ENCODE measurements around the gene GNL1.

Gene GNL1, protein sequence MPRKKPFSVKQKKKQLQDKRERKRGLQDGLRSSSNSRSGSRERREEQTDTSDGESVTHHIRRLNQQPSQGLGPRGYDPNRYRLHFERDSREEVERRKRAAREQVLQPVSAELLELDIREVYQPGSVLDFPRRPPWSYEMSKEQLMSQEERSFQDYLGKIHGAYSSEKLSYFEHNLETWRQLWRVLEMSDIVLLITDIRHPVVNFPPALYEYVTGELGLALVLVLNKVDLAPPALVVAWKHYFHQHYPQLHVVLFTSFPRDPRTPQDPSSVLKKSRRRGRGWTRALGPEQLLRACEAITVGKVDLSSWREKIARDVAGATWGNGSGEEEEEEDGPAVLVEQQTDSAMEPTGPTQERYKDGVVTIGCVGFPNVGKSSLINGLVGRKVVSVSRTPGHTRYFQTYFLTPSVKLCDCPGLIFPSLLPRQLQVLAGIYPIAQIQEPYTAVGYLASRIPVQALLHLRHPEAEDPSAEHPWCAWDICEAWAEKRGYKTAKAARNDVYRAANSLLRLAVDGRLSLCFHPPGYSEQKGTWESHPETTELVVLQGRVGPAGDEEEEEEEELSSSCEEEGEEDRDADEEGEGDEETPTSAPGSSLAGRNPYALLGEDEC

DNA sequence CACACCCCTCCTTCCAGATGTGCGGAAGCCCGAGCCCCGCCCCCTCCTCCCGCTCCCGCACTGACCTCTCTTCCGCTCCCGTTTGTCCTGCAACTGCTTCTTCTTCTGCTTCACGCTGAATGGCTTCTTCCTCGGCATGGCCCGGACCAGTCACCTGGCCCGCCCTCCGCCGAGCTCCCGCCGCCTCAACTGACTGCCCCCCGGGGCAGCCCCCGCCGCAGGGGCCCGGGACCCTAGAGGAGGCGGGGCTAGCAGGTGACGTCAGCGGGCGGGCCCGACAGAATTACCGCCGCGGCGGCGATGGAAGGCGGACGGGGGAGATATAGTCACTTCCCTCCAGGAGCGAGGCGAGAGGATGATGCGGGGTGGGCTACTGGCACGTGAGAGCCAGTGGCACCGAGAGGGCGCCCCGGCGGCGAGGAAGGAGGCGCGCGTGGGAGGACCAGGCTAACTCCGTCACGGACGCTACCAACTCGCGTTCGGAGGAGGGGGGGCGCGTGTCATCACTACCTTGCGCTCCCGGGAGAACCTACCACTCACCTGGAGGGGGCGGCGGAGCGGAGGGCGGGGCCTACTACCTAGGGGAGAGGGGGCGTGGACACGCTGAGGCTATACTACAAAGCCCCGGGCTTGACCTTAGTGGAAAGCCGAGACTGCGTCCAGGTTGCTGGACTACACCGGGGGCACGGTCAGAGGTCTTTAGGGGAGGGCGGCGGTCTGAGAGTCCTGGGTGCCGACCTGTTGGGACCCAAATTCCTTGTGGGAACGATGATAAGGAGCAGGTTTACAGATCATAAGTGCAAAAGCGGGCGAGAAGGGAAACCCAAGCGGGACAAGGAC lies at the start of gene GNL1:
GNL1 (minus strand) TSS at position 424 of the 840 bp plus-strand sequence; CDS start at position 138, 286 bp downstream.
- peak within 1 kb of the TSS; percentile 75 for H3K4me3 ChIP-seq (ENCODE audit: low read depth, low read length)
- TF ChIP-seq, protein P1, sequence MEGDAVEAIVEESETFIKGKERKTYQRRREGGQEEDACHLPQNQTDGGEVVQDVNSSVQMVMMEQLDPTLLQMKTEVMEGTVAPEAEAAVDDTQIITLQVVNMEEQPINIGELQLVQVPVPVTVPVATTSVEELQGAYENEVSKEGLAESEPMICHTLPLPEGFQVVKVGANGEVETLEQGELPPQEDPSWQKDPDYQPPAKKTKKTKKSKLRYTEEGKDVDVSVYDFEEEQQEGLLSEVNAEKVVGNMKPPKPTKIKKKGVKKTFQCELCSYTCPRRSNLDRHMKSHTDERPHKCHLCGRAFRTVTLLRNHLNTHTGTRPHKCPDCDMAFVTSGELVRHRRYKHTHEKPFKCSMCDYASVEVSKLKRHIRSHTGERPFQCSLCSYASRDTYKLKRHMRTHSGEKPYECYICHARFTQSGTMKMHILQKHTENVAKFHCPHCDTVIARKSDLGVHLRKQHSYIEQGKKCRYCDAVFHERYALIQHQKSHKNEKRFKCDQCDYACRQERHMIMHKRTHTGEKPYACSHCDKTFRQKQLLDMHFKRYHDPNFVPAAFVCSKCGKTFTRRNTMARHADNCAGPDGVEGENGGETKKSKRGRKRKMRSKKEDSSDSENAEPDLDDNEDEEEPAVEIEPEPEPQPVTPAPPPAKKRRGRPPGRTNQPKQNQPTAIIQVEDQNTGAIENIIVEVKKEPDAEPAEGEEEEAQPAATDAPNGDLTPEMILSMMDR (IDR thresholded peaks at IDR 0.05; ENCODE audit: borderline replicate concordance, insufficient read depth, low read depth, low read length): no peak

DNA sequence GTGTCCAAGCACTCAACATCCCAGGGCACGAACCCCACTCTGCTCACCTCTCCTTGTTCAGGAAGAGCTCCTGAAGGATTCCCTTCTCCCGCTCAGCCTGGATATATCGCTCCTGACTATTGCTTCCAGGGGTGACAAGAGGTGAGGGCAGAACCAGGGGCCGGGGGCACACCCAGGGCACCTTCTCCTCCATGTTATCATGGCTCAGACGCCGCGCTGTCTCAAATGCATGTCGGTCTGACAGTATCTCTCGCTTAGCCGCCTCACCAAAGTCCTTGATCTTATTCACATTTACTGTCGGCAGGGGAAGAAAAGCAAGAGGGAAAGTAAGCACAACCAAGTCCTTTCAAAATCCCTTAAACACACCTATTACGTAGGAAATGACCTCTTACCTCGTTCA lies 47.7 kb upstream of the GNL1 start:
- TF ChIP-seq, protein P1 (IDR thresholded peaks at IDR 0.05; ENCODE audit: borderline replicate concordance, insufficient read depth, low read depth, low read length): no peak
- no peak overlapping the region for H3K4me3 ChIP-seq (ENCODE audit: low read depth, low read length)

DNA sequence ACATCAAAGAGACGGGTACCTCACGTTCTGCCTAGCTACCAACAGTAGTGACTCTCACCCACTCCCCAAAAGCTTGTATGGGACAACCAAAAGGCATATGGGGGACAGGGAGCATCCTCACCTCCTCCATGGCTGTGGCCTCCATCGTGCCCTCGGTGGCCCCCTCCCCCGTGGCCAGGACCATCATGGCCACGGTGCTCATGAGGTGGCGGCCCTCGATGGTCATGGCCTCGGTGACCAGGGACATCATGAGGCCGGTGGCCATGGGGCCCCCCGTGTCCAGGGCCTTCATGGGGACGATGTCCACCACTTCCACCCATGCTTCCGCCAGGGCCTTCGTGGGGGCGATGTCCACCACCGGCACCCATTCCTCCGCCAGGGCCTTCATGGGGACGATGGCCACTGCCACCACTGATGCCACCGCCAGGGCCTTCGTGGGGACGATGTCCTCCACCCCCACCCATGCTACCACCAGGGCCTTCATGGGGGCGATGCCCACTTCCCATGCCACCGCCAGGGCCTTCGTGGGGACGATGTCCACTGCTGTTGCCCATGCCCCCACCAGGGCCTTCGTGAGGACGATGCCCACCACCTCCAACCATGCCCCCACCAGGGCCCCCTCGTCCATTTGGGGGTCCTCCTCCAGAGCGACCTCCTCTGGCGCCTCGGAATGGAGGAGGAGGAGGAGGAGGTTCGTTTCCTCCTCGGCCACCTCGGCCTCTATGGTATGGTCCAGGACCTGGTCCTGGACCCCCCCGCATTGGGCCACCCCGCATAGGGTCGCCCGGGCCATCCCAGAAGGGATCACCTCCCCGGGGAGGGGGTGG lies 45.7 kb upstream of the GNL1 start:
- H3K4me3 ChIP-seq (ENCODE audit: low read depth, low read length): no peak overlapping the region

DNA sequence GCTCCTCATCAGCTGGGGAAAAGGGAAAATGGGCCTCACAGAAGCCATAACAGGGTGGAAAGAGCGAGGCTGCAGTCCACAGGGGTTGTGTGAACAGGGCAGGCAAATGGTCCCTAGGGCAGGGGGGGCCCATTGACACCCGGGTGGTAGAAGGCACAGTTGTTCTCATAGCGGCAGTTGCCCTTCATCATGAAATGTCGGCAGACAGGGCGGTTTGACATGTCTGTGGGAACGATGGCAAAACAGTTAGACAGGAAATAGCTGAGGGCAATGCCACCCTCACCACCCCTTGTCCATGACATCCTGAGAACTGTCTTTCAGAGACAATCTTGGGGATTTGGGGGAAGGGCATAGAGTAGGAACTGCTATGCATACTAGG lies 45.1 kb upstream of the GNL1 start:
- no peak overlapping the region for H3K4me3 ChIP-seq (ENCODE audit: low read depth, low read length)
- TF ChIP-seq, protein P1 (IDR thresholded peaks at IDR 0.05; ENCODE audit: borderline replicate concordance, insufficient read depth, low read depth, low read length): no peak

More for the DNA sequence above, 45.7 kb upstream of the GNL1 start:
- TF ChIP-seq, protein P1 (IDR thresholded peaks at IDR 0.05; ENCODE audit: borderline replicate concordance, insufficient read depth, low read depth, low read length): no peak

DNA sequence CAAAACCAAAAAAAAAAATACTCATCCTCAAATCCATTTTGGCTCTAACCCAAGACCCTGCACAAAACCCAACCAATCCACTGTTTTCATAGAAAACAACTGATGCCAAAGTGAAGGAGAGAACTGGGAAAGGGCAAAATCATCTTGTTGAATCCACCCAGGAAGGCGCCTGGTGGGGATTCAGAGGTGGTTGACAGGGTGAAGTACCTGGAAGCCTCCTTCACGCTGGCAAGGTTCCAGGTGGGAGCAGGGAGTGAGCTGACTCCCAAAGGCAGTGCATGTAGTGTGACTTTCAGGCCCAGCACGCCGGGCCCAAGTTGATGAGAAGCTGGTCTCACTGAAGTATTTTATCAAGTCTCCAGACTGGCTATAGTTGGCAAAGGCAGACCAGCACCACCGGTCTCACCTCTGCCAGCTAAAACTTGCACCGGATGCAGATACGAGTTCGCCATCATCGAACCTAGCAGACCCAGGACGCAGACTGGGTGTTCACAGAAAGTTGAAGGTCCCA lies 44.2 kb upstream of the GNL1 start:
- no peak overlapping the region for H3K4me3 ChIP-seq (ENCODE audit: low read depth, low read length)
- TF ChIP-seq, protein P1 (IDR thresholded peaks at IDR 0.05; ENCODE audit: borderline replicate concordance, insufficient read depth, low read depth, low read length): no peak

DNA sequence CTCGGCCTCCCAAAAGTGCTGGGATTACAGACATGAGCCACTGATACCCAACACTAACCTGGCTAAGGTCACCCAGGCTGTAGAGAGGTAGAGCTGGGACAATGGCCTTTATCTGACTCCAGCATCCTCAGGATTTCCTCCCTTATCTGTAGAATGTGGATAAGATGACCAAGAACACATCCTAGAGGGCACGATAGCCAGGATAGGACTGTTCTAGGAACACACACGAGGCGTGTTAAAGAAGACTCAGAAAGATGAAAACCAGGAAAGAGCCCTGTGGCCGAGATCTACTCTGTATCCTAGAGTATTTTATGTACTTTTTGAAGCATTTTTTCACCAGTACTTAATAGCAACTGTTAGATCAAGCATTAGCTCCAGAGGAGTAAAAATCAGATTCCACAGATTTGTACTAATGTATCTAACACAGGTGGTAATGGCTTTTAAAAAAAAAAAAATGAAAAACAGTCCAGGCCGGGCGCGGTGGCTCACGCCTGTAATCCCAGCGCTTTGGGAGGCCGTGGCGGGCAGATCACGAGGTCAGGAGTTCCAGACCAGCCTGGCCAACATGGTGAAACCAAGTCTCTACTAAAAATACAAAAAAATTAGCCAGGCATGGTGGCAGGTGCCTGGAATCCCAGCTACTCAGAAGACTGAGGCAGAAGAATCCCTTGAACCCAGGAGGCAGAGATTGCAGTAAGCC lies 43.5 kb upstream of the GNL1 start:
- no peak overlapping the region for H3K4me3 ChIP-seq (ENCODE audit: low read depth, low read length)
- TF ChIP-seq, protein P1 (IDR thresholded peaks at IDR 0.05; ENCODE audit: borderline replicate concordance, insufficient read depth, low read depth, low read length): no peak

All from GM12875 (cell line).